K562 (cell line): ENCODE data around the gene ACP5. TPM values are rescaled to one million over a fixed set of nuclear protein-coding genes. Genes with fewer than 3 reads are reported as not detected.
A peak's percentile ranks its signal among the peaks of the same experiment; 100 is the strongest.

Experiments used
- EZH2 ChIP-seq: IDR thresholded peaks from 2 replicates; pipeline ENCODE4 v1.6.1; 2012; ENCODE audit warnings: low read depth, mild to moderate bottlenecking, inconsistent platforms, low read length, borderline replicate concordance
- HOXB6 ChIP-seq: fragments of 250-450 bp; sonication (Bioruptor Pico); IDR thresholded peaks from 2 replicates; pipeline ENCODE4 v1.5.1; 2022; ENCODE audit warnings: mild to moderate bottlenecking, borderline replicate concordance
- KLF10 ChIP-seq: fragments of 250-450 bp; sonication (Bioruptor Pico); IDR thresholded peaks from 2 replicates; pipeline ENCODE4 v1.6.1; 2021; ENCODE audit warnings: matching md5 sums
- PHTF2 ChIP-seq: fragments of 250-450 bp; sonication (Bioruptor Pico); IDR thresholded peaks from 2 replicates; pipeline ENCODE4 v1.5.0; 2021; ENCODE audit warnings: mild to moderate bottlenecking
- POLR2H ChIP-seq: IDR thresholded peaks from 2 replicates; pipeline ENCODE4 v1.6.1; 2016; ENCODE audit warnings: missing genetic modification characterization, low read depth, mild to moderate bottlenecking, control low read depth, missing compliant biosample characterization, moderate library complexity
- XRCC3 ChIP-seq: fragments of 450-650 bp; IDR thresholded peaks from 2 replicates; pipeline ENCODE4 v1.6.1; 2017; ENCODE audit warnings: mild to moderate bottlenecking, moderate library complexity
- ZBTB40 ChIP-seq, 2 experiments: fragments of 450-650 bp in 1 of 2; sonication (generic) in 1 of 2; formaldehyde crosslinking in 1 of 2; IDR thresholded peaks; 2 replicates each; pipeline versions ENCODE4 v1.7.1 to v1.9.0; 2016 to 2022; ENCODE audit warnings: inconsistent platforms in 1 of 2, mild to moderate bottlenecking in 1 of 2, missing genetic modification reagents in 1 of 2
- ZNF174 ChIP-seq: fragments of 250-450 bp; sonication (Bioruptor Pico); IDR thresholded peaks from 2 replicates; pipeline ENCODE4 v1.4.0; 2020; ENCODE audit warnings: mild to moderate bottlenecking
- ZNF407 ChIP-seq: fragments of 450-650 bp; IDR thresholded peaks from 2 replicates; pipeline ENCODE4 v1.6.1; 2016; ENCODE audit warnings: low read depth
- ZNF76 ChIP-seq: fragments of 250-450 bp; sonication (Bioruptor Pico); IDR thresholded peaks from 2 replicates; pipeline ENCODE4 v1.4.0; 2020; ENCODE audit warnings: mild to moderate bottlenecking, moderate library complexity, borderline replicate concordance
- ZNF778 ChIP-seq: fragments of 450-650 bp; formaldehyde crosslinking; IDR thresholded peaks from 2 replicates; pipeline ENCODE4 v1.4.0; 2020; ENCODE audit warnings: mild to moderate bottlenecking, moderate library complexity
- polyA plus RNA-seq, 8 experiments: library from polyadenylated mRNA; depleted of rRNA in 4 of 8; stranded (reverse) in 5 of 8; unstranded in 3 of 8; fragments of >200 nt; fragmentation: Nextera tagmentation in 2 of 8; fragmentation: Illumina TruSeq in 1 of 8; extraction: Ambion mirVana in 2 of 8; extraction: Trizol in 1 of 8; gene quantifications; 2 replicates each; pipeline versions ENCODE4 v1.2.1 to v1.2.3, GENCODE V29; 2011 to 2014; ENCODE audit warnings: inconsistent platforms in 1 of 8, missing spikeins in 1 of 8
- total RNA-seq, 7 experiments: library from RNA; depleted of rRNA in 6 of 7; stranded (reverse); fragments of >200 nt in 6 of 7; fragmentation: Illumina TruSeq in 2 of 7; extraction: Trizol in 2 of 7; gene quantifications; 2 replicates each; pipeline versions ENCODE4 v1.2.1 to v1.2.3, GENCODE V29; 2011 to 2021; ENCODE audit warnings: low replicate concordance in 1 of 7

ACP5 gene
- total and polyA plus RNA-seq, 9 of the 15 experiments (the other 6 are each of a cell fraction or from before 2014, with no cell fraction given), result 0.06 to 1.1 (median 0.31) TPM; not detected in 1

- TF ChIP-seq PHTF2 (CRISPR knock-in tag) (no peak), XRCC3 (no peak), ZNF778 (CRISPR knock-in tag) (no peak), ZBTB40 (IDR thresholded peaks at IDR 0.05) (peak; percentile 14; the same call in 1 of the 2 replicates), ZBTB40 (CRISPR knock-in tag; IDR thresholded peaks at IDR 0.05) (no peak), KLF10 (CRISPR knock-in tag) (no peak), HOXB6 (CRISPR knock-in tag) (no peak), ZNF174 (CRISPR knock-in tag) (no peak), EZH2 (no peak), POLR2H (tag) (no peak), ZNF407 (no peak), ZNF76 (CRISPR knock-in tag) (no peak)
Observed at GRCh38 chr19:11581740-11582139, 4.3 kb upstream of the ACP5 start (continued).
